HG03432 (cell line): ENCODE data around the gene TPO.
"Not testable (repeated sequence)": the region's sequence is repeated elsewhere in the genome, so short reads cannot be mapped to it uniquely, and the experiment has no call there.

Experiments used
- ATAC-seq: cut with Tn5 transposase; IDR thresholded peaks from one replicate; pipeline ENCODE4 v1.9.1; 2021; ENCODE audit warnings: mild to moderate bottlenecking, moderate library complexity; ENCODE audit not compliant: unreplicated experiment

The TPO gene

GRCh38 chr2:1481406-1482252, 68.4 kb downstream of the TPO start:
- no peak for ATAC-seq

DNA sequence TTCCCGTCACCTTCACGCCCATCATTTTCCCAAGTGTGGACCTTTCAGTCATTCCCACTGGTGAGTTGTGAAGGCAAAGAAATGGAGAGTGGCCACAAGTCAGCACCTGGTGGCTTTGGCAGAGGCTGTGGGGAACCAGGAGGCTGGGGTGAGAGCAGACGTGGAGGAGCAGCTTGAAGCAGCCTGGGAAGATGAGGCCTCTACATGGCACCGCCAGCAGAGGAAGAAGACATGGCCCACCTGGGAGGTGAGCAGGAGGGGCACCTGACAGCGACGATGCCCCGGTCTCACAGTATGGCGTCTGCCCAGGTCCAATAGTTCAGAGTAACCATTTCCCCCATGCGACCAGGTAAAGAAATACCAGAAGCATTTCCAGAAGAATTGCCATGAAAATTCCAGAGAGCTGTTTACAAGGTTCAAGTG, 69.0 kb downstream of the TPO start:
- no peak for ATAC-seq

- ATAC-seq = no peak
These were observed 69.7 kb downstream of the TPO start for GRCh38 chr2:1482981-1483380.

GRCh38 chr2:1483551-1483950, 70.3 kb downstream of the TPO start:
- no peak for ATAC-seq

GRCh38 chr2:1484131-1484884, 71.0 kb downstream of the TPO start:
- ATAC-seq = no peak

DNA sequence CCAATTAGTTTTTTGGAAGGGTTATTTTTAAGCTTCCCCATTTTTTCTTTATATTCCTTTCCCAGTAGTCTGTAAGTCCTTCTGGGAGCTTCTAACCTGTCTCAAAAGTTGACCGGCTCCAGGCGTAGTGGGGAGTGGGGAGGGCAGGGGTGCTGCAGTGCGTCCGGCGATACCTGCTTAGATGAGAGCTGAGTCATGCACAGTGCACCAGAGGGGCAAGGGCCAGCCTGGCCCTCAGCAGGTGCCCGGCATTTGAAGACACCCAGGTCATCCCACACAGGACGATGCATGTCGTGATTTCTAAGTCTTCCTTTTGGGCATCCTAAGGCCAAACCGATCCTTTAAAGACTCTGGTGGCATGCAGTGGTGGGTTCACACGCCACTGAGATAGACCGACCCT, 73.4 kb downstream of the TPO start:
- ATAC-seq = no peak

DNA sequence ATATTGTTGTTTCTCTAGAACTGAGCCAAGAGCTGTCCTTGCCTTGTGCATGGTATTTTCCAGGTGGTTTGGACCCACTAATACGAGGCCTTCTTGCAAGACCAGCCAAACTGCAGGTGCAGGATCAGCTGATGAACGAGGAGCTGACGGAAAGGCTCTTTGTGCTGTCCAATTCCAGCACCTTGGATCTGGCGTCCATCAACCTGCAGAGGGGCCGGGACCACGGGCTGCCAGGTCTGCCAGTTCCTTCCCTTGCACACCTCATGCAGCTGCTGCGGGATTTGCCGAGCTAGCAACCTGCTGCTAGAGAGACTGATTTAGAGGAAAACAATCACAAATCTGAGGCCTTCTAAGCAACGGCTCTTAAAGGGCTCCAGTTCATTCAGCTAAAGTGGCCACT, 74.5 kb downstream of the TPO start:
- ATAC-seq = no peak

DNA sequence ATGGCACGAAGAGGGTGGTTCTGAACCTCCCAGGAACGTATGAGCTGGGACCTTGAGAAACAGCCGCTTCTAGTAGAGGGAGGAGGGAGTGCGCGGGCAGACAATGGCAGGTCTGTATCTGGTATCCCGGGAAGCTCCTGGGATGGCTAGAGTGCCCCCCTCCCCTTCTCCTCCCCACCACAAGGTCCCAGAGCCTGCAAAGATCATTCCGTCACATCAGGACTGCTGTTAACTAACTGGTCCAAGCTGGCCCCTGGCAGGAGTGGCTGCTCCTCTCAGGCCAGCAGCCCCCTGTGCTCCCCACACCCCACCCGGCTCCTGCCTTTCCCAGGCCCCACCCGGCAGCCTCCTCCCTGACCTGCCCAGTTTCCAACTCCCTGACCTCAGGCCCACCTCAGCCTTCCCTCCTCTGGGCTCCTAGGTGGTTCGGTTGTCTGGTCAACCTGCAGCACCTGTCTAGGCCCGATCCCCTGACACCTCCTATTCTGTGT, 75.0 kb downstream of the TPO start:
- no peak for ATAC-seq

DNA sequence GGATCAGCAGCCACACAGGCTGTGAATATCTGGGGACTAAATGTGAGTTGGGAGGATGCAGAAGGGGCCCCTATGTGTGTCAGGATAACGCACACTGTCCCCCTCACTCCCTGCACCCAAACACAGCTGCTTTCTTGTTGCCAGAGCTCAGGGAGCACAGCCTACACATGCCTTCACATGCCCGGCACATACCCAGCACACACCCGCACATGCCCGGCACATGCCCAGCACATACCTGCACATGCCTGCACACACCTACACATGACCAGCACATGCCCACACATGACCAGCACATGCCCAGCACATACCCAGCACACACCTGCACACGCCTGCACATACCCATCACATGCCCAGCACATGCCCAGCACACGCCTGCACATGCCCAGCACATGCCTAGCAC, 75.6 kb downstream of the TPO start:
- ATAC-seq = no peak

DNA sequence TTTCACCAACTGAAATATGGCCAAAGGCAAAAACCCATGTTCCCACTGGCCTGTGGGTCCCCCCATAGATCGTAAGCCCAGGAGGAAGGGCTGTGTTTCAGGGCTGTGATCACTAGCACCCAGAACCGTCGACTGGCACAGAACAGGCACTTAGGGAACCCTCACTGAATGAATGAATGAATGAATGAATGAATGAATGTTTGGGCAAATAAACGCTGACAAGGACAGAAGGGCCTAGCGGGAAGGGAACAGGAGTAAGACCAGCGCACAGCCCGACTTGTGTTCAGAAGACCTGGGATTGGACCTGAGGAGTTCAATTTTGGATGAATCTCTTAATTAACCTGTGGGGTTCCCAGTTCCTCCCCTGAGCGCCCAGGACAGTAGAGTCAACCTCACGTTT, 76.2 kb downstream of the TPO start:
- no peak for ATAC-seq

DNA sequence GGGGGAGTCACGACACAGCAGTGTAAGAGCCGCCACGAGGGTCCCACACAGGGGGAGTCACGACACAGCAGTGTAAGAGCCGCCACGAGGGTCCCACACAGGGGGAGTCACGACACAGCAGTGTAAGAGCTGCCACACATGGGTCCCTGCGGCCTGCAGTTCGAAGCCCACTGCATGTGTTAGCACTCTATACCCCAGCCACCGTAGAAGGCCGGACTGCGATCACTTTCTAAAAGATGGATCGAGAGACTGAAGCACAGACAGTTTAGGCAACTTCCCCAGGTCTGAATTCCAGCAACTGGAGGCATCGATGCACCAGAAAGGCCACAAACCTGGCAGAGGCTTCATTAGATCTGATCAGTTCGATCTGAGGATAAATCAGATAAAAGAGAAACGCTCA, 77.1 kb downstream of the TPO start:
- not testable (repeated sequence) for ATAC-seq

DNA sequence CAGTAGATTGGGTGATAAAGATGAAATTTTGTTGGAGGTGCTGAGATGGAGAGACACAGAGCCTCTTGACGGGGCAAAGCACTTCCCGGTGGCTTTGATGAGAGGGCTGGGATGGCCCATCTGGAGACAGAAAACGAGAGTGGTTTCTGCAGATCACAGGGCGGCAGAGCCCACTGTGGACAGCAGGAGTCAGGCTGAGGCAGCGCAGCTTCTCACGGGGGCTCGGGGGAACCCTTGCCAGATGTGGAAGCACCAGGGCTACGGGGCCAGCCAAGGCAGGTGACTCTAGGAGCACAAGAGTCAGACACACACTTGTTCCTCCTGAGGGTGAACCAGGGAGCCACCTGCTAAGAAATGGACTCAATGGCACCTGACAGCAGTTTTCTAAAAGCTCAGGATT, 78.5 kb downstream of the TPO start:
- ATAC-seq = no peak

GRCh38 chr2:1492231-1492630, 79.0 kb downstream of the TPO start:
- not testable (repeated sequence) for ATAC-seq

GRCh38 chr2:1492711-1493430, 79.6 kb downstream of the TPO start:
- no peak for ATAC-seq

DNA sequence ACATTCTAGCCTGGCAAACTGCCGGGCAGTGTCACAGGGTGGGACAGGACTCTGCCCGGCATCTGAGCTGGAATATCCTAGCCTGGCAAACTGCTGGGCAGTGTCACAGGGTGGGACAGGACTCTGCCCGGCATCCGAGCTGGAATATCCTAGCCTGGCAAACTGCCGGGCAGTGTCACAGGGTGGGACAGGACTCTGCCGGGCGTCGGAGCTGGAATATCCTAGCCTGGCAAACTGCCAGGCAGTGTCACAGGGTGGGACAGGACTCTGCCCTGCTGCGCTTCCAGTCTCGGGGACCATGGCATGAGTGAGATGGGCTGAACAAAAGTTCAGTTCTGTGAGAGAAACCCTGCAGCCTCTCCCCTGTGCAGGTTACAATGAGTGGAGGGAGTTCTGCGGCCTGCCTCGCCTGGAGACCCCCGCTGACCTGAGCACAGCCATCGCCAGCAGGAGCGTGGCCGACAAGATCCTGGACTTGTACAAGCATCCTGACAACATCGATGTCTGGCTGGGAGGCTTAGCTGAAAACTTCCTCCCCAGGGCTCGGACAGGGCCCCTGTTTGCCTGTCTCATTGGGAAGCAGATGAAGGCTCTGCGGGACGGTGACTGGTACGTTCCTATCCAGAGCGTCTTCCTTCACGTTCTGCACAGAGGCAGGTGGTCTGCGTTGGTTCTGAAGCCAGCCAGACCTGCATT, 80.3 kb downstream of the TPO start:
- ATAC-seq = no peak

DNA sequence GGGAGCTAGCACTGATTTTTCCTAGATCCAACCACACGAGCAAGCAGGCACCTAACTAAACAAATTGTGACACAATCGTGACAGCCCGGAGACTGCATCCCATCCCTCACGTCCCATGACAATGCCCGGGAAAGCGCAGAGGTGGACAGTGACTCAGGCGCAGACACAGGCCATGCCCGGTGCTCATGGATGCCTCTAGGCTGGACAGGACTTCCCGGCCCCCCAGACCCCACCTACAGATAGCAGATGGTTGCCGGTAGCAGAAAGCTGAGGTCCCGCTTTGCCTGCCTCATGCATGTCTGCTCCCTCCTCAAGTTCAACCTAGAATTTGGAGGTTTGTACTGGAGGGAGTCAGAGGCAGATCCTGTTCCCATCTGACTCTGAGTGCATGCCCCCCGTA, 81.0 kb downstream of the TPO start:
- no peak for ATAC-seq

DNA sequence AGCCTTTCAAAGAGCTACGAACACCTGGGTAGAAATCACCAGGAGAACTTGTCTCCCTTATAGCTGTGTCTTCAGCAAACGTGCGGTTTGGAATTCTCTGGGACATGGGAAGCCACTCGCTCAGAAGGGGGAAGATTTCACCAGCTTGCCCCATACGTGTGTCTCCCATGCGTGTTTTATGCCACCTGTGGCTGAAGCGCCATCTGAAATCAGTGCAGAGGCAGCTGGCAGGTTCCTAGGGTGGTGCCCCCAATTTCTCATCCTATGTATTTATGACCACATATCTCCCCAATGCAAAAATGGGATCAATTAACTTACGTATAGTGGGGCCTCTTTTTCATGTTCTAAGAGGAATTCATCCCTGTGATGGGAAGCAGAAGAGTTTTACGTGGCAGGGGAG, 81.6 kb downstream of the TPO start:
- ATAC-seq = no peak

DNA sequence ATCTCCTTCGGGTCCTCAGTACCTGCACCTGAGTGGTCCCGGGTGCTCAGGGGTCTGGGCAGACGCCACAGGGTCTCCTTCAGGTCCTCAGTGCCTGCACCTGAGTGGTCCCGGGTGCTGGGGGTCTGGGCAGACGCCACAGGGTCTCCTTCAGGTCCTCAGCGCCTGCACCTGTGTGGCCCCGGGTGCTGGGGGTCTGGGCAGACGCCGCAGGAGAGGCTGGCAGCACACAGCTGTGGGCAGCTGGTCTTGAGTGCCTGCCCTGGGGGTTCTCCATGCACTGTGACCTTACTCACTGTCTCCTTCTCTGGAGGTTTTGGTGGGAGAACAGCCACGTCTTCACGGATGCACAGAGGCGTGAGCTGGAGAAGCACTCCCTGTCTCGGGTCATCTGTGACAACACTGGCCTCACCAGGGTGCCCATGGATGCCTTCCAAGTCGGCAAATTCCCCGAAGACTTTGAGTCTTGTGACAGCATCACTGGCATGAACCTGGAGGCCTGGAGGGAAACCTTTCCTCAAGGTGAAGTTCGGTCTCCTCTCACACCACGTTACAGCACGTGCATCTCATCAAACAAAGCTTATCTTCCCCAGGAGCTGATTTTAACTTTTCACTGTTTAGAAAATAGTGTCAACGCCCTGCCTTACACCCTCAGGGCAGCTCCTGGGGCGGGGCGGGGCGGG, 82.6 kb downstream of the TPO start:
- ATAC-seq = no peak

GRCh38 chr2:1496359-1496821, 83.1 kb downstream of the TPO start:
- ATAC-seq = no peak

DNA sequence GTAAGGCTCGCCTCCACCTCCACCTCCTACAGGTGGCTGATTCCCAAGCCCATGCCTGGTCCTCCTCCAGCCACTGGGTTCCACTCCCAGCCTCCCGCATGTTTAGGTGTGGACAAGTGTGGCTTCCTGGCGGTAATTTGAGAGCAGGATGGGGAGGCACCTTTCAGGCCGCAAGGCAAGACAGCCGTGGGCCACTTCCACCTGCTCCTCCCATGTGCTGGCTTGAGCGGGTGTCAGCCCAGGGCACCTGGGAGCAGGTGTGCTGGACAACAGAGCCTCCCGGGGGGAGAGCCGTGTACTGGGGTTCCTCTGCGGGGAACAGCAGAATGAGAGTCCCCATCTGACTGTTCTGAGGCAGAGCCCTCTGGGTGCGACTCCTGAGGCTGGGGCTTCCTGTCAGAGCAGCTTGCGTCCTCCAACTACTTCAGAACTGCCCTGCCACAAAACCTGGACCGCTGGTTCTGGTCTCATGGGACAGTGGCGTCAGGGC, 83.9 kb downstream of the TPO start:
- no peak for ATAC-seq
